DND-41 (cell line): ENCODE data around the gene TST.
A peak's percentile ranks its signal among the peaks of the same experiment; 100 is the strongest.

Source experiments
- ATAC-seq: fragments of 200-7000 bp; cut with Tn5 transposase; 3 replicates; pipeline ENCODE4 v1.9.1; 2021; ENCODE audit warnings: low read depth; ENCODE audit not compliant: insufficient read depth
- DNase-seq: peaks from one replicate; pipeline ENCODE4 v3.0.0-alpha.2; 2020
- H2AFZ ChIP-seq: 2 replicates; pipeline ENCODE4 v1.6.0; 2012; ENCODE audit warnings: low read depth, low read length
- H3K27ac ChIP-seq: 2 replicates; pipeline ENCODE4 v1.5.1; 2012; ENCODE audit warnings: low read length, inconsistent platforms
- H3K27me3 ChIP-seq: fragments of 200-600 bp; sonication (generic); 2 replicates; pipeline ENCODE4 v1.6.0; 2012; ENCODE audit warnings: low read length, mild to moderate bottlenecking, inconsistent platforms; ENCODE audit not compliant: insufficient read depth, poor library complexity
- H3K36me3 ChIP-seq: 2 replicates; pipeline ENCODE4 v1.5.1; 2012; ENCODE audit warnings: low read length, inconsistent platforms; ENCODE audit not compliant: insufficient read depth
- H3K4me1 ChIP-seq: 2 replicates; pipeline ENCODE4 v1.5.1; 2012; ENCODE audit warnings: mild to moderate bottlenecking, low read length; ENCODE audit not compliant: insufficient read depth
- H3K4me2 ChIP-seq: 2 replicates; pipeline ENCODE4 v1.6.0; 2012; ENCODE audit warnings: mild to moderate bottlenecking, moderate library complexity, low read length, inconsistent platforms; ENCODE audit not compliant: insufficient read depth
- H3K4me3 ChIP-seq, 2 experiments: fragments of 200-600 bp in 1 of 2; shearing (Covaris generic) in 1 of 2; 2 replicates each; pipeline ENCODE4 v1.5.1; 2012 to 2016; ENCODE audit warnings: inconsistent platforms in 2 of 2, low read length in 2 of 2, mild to moderate bottlenecking in 2 of 2, low read depth in 1 of 2, moderate library complexity in 1 of 2
- H3K79me2 ChIP-seq: 2 replicates; pipeline ENCODE4 v1.6.0; 2012; ENCODE audit warnings: low read length, inconsistent platforms; ENCODE audit not compliant: insufficient read depth
- H3K9ac ChIP-seq: 2 replicates; pipeline ENCODE4 v1.6.0; 2012; ENCODE audit warnings: low read depth, mild to moderate bottlenecking, inconsistent platforms, low read length, moderate library complexity
- H3K9me3 ChIP-seq: 2 replicates; pipeline ENCODE4 v1.5.1; 2012; ENCODE audit warnings: low read length, moderate library complexity, mild to moderate bottlenecking, inconsistent platforms; ENCODE audit not compliant: insufficient read depth, severe bottlenecking
- H4K20me1 ChIP-seq: 2 replicates; pipeline ENCODE4 v1.6.0; 2012; ENCODE audit warnings: low read length; ENCODE audit not compliant: insufficient read depth
- EZH2 ChIP-seq: IDR thresholded peaks from 3 replicates; pipeline ENCODE4 v1.6.1; 2012; ENCODE audit warnings: borderline replicate concordance, low read depth, mild to moderate bottlenecking, moderate library complexity, low read length, inconsistent platforms; ENCODE audit not compliant: severe bottlenecking
- TF ChIP-seq, protein P1 (sequence below): IDR thresholded peaks from 2 replicates; pipeline ENCODE4 v1.5.1; 2012; ENCODE audit warnings: borderline replicate concordance, low read length, moderate library complexity, mild to moderate bottlenecking; ENCODE audit not compliant: poor library complexity, severe bottlenecking; ENCODE audit errors: extremely low read depth

Gene TST

DNA sequence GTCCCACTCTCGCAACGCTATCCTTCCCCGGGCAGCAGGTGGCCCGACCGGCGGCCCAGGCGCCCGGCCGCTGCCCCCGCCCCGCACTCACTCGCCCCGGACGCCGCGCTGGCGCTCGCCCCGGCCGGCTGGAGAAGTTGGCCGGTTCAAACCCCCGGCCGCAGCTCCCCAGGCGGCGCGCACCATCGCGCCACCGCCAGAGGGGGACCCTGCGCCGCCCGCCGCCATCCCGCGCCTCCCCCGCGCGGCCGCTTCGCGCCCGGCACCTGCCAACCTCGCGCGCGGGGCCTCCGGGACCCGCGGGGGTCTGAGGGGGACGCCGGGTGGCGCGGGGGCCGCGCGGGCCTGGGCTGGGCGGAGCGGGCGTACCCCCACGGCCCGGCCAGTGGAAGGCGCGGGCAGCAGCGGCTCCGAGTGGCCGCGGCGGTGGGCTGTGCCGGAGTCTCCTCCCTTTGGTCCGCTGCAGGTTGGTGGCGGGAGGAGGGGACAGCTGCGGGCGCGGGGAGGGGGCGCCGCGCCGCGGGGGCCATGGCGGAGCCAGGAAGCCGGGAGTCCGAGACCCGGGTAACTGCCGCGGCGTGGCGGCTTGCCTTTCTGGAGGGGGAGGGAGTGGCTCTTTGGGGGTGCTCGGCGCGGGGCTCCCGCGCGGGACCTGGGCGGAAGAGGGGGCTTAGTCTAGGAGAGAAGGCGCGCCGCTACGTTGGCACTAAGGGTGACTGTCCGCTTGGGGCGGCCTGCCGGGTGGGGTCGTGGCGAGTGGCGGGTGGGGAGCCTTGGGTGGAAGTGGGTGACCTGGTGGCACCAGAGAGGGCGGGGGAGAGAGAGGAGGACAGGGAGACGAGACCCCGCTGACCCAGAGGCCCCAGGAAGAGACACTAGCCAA, at the start of gene TST, which contains the start of gene MPST:
Gene TST (minus strand): TSS at position 139 of the 883 bp plus-strand sequence. CDS start 715 bp downstream, outside the sequence.
Gene MPST (plus strand): TSS at position 434 of the 883 bp plus-strand sequence. CDS start 95 bp downstream, at position 529.
- Histone ChIP-seq H2AFZ (0 out of 2 replicates have a peak within 1 kb of the TSS, but pooled peaks have one; percentile 33), H3K79me2 (no peaks in the 10 kb centered on the region), H3K27ac (no peak within 1 kb of the TSS), H3K9me3 (no peaks in the 10 kb centered on the region), H3K36me3 (no peaks in the 10 kb centered on the region), H3K4me1 (no peaks in the 10 kb centered on the region), H4K20me1 (0 out of 2 replicates have a peak, but pooled peaks cover 6% of the 10 kb centered on the region), H3K27me3 (peaks cover 9% of the 10 kb centered on the region), H3K9ac (no peak within 1 kb of the TSS), H3K4me3 (no peak within 1 kb of the TSS), H3K4me2 (no peak within 1 kb of the TSS)
- no peak for DNase-seq
- no peak for TF ChIP-seq EZH2
- TF ChIP-seq, protein P1, sequence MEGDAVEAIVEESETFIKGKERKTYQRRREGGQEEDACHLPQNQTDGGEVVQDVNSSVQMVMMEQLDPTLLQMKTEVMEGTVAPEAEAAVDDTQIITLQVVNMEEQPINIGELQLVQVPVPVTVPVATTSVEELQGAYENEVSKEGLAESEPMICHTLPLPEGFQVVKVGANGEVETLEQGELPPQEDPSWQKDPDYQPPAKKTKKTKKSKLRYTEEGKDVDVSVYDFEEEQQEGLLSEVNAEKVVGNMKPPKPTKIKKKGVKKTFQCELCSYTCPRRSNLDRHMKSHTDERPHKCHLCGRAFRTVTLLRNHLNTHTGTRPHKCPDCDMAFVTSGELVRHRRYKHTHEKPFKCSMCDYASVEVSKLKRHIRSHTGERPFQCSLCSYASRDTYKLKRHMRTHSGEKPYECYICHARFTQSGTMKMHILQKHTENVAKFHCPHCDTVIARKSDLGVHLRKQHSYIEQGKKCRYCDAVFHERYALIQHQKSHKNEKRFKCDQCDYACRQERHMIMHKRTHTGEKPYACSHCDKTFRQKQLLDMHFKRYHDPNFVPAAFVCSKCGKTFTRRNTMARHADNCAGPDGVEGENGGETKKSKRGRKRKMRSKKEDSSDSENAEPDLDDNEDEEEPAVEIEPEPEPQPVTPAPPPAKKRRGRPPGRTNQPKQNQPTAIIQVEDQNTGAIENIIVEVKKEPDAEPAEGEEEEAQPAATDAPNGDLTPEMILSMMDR, result no peak
- no peak for ATAC-seq

DNA sequence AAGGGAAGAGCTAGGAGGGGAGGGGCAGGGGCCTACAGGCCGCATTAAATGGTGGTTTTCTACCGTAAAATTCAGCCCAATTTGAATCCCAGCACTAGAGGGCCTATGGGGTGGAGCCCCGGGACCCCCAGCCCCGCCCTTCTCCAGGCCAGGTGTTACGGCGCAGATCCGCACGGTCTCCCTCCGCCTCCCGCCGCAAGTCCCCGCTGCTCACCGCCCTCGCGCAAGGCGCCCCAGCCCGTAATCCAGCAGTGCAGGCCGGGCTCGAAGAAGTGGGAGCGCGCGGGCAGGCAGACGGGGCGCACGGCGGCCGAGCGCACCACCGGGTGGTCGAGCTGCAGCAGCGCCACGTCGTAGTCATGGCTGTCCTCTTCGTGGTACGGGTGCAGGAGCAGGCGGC, 49.6 kb upstream of the TST start:
- no peak overlapping the region for H3K4me3 ChIP-seq

GRCh38 chr22:37067428-37067827, 48.2 kb upstream of the TST start:
- Histone ChIP-seq H3K27me3 (no peaks in the 10 kb centered on the region), H3K36me3 (no peaks in the 10 kb centered on the region), H3K79me2 (no peaks in the 10 kb centered on the region), H3K9me3 (no peaks in the 10 kb centered on the region), H3K4me3 (no peak overlapping the region), H3K27ac (no peak overlapping the region), H3K4me1 (no peaks in the 10 kb centered on the region), H4K20me1 (peaks cover 7% of the 10 kb centered on the region; the same call in 1 of the 2 replicates), H2AFZ (no peak overlapping the region), H3K9ac (no peak overlapping the region), H3K4me2 (no peak overlapping the region)
- TF ChIP-seq EZH2, result no peak
- TF ChIP-seq, protein P1, result no peak
- DNase-seq (no peak), ATAC-seq (no peak)

More for the DNA sequence above, 49.6 kb upstream of the TST start:
- H2AFZ ChIP-seq, result no peak overlapping the region
- TF ChIP-seq, protein P1, result no peak
- no peak for TF ChIP-seq EZH2
- no peaks in the 10 kb centered on the region for H3K27me3 ChIP-seq
- H4K20me1 ChIP-seq, result peaks cover 7% of the 10 kb centered on the region; the same call in 1 of the 2 replicates
- no peak for ATAC-seq
- H3K4me1 ChIP-seq, result no peaks in the 10 kb centered on the region
- H3K9me3 ChIP-seq, result no peaks in the 10 kb centered on the region
- no peak overlapping the region for H3K27ac ChIP-seq
- H3K36me3 ChIP-seq, result no peaks in the 10 kb centered on the region
- no peak overlapping the region for H3K9ac ChIP-seq
- no peak for DNase-seq
- no peaks in the 10 kb centered on the region for H3K79me2 ChIP-seq
- H3K4me2 ChIP-seq, result no peak overlapping the region
